HG03520 (cell line): ENCODE data around the gene ITPR3.

Source experiments
- ATAC-seq: cut with Tn5 transposase; IDR thresholded peaks from one replicate; pipeline ENCODE4 v1.9.1; 2021; ENCODE audit warnings: mild to moderate bottlenecking, moderate library complexity; ENCODE audit not compliant: unreplicated experiment

The ITPR3 gene

DNA sequence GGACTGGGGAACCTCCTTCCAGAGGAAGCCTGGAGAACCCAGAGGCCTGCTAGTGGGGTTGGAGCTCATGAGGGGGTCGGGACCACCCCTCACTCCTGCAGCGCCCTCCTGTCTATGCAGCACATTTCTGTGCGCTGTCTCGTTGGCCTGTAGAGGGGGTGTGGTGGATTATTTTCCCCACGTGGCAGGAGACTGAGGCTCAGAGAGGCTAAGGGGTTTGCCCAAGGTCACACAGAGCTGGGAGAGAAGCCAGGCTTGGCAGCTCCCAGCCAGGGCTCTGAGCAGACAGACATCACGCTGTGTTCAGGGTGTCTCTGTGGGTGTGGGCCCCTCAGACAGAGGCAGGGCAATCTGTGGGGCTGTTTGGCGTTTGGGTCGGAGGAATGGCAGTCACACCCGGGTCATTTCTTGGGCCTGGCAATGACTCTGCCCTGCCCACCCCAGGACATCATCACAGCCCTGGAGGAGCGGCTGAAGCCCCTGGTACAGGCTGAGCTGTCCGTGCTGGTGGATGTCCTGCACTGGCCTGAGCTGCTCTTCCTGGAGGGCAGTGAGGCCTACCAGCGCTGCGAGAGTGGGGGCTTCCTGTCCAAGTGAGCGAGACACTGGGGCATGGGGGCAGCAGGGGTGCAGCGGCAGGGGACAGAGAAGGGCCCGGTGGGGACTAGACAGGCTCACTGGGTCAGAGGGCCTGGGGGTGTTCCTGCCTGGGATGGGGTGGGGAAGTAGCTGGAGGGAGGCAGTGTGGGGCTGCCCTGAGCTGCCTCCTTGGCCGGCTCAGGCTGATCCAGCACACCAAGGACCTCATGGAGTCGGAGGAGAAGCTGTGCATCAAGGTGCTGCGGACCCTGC lies 62.7 kb downstream of the ITPR3 start:
- ATAC-seq = no peak

DNA sequence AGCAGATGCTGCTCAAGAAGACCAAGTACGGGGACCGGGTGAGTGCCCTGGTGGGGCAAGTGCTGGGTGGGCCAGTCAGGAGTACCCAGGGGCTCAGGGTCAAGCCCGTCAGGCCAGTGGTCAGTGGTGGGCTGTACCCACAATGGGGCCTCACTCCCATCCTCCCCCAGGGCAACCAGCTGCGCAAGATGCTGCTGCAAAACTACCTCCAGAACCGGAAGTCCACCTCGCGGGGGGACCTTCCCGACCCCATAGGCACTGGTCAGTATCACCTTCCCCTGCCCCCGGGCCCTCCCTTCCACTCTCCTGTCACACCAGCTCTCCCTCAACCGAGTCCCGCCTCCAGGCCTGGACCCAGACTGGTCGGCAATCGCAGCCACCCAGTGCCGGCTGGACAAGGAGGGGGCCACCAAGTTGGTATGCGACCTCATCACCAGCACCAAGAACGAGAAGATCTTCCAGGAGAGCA lies 63.3 kb downstream of the ITPR3 start:
- ATAC-seq = no peak

DNA sequence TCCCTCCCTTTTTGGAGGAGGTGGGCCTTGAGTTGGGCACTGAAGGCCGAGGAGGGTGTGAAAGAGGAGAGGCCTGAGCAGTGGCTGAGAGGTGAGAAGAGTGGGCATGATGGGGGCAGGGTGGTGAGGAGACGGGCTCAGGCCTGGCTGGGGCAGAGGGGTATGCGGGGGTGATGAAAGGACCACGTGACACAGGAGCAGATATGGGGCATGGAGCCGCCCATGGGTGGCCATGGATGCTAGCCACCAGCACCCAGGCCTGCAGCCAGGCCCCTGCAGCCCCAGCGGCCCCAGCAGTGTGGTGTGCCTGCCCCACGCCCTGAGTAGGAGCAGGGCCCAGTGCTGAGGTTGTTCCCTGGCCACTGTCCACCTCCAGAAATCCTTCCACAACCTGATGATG lies 63.9 kb downstream of the ITPR3 start:
- no peak for ATAC-seq

DNA sequence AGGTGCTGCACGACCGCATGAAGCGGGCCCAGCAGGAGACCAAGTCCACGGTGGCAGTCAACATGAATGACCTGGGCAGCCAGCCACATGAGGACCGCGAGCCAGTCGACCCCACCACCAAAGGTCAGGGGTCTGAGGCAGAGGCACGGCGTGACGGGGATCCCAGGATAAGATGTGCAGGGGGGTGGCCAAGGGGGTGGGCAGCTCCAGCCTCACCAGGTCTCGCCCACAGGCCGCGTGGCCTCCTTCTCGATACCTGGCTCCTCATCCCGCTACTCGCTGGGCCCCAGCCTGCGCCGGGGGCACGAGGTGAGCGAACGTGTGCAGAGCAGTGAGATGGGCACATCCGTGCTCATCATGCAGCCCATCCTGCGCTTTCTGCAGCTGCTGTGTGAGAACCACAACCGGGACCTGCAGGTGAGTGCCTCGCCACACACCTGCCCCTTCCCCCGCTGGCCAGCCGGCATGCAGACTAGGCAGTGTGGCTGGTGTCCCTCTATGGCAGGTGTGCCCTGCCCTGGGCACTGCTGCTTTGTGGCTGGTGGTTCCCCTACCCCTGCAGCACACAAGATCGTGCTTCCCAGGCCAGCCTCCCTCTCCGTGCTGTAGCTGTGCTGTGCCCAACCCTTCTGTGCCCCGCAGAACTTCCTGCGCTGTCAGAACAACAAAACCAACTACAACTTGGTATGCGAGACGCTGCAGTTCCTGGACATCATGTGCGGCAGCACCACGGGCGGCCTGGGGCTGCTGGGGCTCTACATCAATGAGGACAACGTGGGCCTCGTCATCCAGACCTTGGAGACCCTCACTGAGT lies 64.5 kb downstream of the ITPR3 start:
- ATAC-seq = no peak

DNA sequence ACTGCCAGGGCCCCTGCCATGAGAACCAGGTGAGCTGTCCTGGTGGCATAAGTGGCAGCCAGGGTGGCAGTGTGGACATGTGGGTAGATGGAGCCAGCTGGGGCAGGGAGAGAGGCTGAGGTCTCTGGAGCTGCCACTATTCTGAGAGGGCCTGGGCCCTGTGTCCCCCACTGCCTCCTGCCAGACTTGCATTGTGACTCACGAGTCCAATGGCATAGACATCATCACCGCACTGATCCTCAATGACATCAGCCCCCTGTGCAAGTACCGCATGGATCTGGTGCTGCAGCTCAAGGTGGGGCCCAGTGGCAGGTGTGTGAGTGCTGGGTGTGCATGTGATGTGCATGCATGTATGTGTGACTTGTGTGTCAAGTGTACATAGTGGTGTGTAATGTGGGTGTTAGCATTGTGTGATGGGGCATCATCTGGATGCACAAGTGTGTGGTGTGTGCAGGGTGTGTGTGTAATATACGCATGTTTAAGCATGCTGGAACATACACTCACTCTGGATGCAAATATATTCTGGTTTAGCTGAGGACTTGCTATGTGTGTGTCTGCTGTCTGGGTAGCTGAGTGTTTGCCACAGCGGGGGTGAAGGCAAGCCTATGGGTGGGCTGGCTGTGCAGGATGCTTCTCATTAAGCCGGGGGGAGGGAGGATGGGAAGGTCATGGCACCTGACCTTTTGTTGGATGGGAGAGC lies 65.3 kb downstream of the ITPR3 start:
- no peak for ATAC-seq

DNA sequence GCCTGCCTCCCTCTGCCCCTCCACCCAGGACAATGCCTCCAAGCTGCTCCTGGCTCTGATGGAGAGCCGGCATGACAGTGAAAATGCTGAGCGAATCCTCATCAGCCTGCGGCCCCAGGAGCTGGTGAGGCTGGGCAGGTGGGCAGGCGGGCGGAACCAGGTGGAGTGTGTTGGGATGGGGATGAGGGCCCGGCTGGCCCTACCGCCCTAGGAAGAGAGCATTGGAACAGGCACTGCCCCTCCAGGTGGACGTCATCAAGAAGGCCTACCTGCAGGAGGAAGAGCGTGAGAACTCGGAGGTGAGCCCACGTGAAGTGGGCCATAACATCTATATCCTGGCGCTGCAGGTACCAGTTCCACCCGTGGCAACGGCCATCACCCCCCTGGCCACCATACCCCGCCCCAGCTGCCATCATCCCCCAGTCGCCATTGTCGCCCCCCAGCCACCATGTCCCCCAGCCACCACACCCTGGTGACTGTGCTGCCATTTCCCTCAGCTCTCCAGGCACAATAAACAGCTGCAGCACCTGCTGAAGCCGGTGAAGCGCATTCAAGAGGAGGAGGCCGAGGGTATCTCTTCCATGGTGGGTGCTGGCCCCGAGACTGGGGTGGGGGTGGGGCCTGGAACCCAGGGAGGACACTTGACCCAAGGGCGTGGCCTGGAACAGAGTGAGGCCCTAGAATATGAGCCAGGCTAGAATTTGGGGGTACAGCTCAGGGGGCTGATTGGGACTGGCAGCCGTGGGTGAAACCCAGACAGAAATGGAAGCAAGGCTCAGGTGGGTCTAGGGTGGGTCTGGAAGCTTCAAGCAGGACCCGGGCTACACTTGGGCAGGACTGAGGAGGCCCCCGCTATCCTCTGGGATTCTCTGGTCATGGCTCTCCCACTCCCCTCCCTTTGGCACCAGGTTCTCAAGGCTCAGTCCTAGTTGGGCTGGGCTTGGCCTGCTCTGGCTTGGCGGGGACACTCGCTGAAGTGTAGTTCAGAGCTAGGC lies 66.2 kb downstream of the ITPR3 start:
- ATAC-seq = no peak

DNA sequence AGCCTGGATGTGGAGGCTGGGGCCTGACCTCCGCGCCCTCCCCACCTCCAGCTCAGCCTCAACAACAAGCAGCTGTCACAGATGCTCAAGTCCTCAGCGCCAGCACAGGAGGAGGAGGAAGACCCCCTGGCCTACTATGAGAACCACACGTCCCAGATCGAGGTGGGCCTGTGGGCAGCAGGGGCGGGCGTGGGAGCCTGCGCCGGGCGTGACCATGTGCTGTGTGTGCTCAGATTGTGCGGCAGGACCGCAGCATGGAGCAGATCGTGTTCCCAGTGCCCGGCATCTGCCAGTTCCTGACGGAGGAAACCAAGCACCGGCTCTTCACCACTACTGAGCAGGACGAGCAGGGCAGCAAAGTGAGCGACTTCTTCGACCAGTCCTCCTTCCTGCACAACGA lies 66.9 kb downstream of the ITPR3 start:
- no peak for ATAC-seq

DNA sequence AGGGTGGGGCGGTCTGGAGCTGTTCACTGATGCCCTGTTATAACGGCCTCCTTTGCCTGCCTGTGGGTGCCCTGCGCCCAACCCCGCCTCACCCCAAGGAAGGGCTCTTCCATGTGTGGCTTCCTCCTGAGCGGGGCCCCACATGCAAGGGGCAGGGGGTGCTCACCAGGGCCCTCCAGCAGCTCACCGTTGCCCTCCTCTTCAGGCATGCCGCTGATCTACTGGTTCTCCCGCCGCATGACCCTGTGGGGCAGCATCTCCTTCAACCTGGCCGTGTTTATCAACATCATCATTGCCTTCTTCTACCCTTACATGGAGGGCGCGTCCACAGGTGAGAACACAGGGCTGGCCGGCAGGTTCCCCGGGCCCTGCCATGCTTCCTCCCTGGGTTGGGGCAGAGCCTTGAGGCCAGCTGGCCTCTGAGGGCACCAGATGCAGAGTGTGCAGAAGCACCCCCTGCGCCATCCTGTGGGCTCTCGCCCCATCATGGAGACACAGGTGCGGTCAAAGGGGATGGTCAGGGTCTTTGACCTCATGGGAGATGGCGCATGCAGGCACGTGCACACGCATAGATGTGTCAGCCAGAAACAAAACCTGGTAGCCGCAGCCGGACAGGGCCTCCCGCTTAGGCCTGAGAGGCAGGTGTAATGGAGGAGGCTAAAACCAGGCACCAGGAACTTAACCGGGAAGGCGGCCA lies 67.5 kb downstream of the ITPR3 start:
- no peak for ATAC-seq

DNA sequence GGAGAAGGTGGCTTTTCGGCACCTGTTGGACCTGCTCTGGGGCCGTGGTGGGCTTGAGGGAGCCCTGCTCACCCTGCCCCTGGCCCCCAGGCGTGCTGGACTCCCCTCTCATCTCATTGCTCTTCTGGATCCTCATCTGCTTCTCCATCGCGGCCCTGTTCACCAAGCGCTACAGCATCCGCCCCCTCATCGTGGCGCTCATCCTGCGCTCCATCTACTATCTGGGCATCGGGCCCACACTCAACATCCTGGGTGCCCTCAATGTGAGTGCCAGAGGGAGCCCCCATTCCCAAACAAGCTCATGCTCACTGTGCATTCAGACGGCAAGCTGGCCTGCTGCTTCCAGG lies 68.0 kb downstream of the ITPR3 start:
- ATAC-seq = no peak

DNA sequence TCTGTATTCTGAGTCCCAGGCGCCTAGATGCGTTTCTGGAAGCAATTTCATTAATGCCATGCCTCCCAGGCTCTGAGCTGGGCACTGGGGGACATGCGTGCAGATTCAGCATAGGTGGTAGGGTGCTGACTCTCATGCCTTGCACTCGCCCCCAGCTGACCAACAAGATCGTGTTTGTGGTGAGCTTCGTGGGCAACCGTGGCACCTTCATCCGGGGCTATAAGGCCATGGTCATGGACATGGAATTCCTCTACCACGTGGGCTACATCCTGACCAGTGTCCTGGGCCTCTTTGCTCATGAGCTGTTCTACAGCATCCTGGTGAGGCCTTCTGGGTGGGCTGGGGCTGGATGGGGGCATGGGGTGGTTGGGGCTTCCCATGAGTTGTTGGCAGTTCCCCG lies 68.8 kb downstream of the ITPR3 start:
- ATAC-seq = no peak

DNA sequence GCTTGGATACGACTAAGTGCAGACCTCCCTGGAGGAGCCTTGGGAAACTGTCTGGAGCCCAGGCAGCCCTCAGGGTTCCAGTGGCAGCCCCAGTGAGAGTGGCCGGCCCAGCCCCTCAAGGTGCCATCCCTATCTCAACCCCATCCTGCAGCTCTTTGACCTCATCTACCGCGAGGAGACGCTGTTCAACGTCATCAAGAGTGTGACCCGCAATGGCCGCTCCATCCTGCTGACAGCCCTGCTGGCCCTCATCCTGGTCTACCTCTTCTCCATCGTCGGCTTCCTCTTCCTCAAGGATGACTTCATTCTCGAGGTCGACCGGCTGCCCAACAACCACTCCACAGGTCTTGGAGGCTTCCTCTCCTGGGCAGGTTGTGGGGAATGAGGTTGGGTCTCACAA lies 69.6 kb downstream of the ITPR3 start:
- ATAC-seq = no peak

DNA sequence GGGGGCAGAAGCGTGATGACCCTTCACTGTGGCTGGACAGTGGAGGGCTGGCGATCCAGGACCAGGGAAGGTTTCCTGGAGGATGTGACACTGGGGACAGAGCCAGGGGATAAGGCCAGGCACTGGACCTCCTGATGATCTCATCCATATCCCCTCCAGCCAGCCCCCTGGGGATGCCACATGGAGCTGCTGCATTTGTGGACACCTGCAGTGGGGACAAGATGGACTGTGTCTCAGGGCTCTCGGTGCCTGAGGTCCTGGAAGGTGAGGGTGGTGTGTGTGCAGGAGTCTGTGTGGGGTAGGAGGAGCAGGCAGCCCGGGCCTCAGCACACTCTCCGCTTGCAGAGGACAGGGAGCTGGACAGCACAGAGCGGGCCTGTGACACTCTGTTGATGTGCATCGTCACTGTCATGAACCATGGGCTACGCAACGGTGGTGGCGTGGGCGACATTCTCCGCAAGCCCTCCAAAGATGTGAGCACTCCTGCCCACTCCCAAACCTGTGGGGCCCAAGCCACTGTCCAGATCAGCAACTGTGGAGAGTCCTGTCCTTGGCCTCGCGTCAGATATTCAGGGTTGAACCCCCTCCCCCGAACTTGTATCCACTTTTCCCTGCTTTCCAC lies 70.4 kb downstream of the ITPR3 start:
- no peak for ATAC-seq

DNA sequence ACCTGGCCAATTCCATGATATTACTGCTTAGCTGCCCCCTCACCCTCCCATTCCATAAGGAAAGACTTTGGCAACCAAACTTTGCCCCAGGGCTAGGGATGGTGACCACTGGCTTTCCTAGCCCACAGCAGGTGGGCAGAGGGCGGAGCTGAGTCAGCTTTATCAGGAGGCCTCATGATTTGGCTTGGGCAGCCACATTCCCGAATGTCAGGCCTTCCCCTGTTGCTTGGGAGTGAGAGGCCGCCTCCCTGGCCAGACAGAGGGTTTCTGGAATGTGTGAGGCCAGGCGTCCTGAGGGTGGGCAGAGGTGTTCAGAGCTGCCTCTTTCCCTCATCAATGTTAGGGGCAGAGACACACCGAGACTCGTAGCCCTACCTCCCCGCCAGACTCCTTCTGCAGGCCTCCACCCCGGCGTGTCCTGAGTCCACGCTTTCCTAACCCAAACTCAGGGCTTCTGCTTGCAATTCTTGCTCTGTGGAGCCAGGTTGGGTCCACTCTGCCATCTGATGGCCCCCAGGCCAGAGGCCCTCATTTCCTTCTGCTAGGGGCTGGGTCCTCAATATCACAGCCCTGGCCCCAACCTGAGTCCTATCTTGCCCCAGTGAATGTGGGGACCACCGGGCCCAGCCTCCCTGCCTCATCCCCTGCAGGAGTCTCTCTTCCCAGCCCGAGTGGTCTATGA lies 71.1 kb downstream of the ITPR3 start:
- no peak for ATAC-seq

DNA sequence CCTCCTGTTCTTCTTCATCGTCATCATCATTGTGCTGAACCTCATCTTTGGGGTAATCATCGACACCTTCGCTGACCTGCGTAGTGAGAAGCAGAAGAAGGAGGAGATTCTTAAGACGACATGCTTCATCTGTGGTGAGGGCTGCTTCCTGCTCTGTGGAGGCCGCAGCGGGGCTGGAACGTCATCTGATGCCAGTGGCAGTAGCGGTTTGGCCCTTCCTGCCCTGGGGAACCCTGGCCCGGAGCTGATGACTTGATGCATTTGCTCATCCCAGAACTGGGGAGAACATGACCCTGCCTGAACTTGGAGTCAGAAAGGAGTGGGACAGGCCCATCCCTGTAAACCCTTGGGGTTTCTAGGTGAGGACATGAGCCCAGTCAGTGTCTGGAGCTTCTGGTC lies 71.6 kb downstream of the ITPR3 start:
- ATAC-seq = no peak

DNA sequence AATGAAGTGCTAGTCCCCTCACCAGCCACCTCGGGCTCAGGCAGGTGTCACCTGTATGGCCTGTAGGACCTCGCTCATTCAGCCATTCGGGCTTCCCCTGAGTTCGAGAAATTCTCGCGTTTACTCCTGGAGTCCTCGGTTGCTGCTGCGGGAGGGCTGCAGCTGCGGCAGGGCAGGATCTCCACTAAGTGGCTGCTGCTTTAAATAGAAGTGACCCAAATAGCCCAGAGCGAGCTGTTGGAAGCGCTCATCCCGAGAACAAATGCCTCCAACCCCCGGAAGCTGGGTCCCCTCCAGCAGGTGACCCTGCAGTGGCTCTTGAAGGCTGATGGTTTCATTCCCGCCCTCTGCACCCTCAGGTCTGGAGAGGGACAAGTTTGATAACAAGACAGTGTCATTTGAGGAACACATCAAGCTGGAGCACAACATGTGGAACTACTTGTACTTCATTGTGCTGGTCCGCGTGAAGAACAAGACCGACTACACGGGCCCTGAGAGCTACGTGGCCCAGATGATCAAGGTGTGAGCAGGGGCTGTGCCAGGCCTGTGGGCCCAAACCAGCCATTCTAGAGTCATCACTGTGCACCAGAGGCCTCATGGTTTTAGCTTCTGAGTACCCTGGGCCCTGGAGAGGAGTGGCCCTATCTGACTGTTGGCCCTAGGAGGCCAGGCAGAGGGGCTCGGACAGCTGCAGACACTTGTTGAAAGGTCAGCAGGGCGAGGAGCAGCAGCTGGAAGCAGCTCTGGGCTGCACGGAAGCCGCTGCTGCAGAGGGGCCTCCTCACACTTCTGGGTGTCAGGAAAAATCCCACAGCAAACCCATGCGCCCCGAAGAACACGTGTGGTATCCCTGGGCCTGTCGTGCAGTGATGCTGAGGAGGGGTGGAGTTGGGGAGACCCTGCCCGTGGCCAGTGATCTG lies 72.3 kb downstream of the ITPR3 start:
- ATAC-seq = no peak

DNA sequence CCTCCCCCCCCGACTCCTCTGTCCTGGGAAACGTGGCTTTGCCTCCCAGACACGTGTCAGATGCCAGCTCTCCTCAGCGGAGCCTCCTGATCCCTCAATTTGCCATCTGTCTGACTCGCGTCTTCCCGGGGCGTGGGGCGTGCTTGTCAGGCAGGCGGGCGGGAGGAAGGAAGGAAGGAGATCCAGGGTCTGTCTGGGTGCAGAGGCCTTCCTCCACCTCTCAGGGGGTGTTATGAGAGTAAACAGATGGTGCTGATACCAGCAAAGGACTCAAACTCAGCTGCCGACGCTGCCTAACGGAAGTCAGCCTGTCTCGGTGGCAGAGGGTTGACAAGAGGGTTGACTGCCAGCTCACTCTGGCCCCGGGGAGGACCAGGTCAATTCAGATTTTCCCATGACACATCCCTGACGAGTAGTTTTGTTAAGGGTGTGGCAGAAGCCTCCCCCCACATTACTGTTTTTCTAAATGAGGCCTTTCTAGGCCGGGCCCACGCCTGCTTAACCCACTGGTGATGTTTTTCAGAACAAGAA lies 73.3 kb downstream of the ITPR3 start:
- no peak for ATAC-seq

DNA sequence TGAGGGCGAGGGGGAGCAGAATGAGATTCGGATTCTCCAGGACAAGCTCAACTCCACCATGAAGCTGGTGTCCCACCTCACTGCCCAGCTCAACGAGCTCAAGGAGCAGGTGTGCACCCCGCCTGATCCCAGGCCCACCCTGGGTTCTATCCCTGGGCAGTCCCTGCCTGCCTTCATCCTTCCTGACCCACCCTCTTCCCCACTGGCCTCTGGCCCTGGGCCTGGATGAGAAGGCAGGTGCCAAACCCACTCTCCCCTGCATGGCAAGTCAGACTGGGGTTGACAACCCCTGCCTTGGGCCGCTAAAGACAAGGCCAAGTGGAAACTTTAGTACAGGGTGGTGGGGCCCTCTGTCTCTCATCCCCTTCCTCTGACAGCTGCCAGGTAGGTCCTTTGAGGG lies 73.9 kb downstream of the ITPR3 start:
- ATAC-seq = no peak
